ENCODE results near the gene NPY. TPM values are rescaled to one million over a fixed set of nuclear protein-coding genes. Genes with fewer than 3 reads are reported as not detected.

The NPY gene
- total RNA-seq, 1 donor from 2014 or later: not detected

- TF ChIP-seq CTCF (conservative IDR thresholded peaks at IDR 0.05; ENCODE audit: low read depth, low read length): no peak
- H3K4me3 ChIP-seq (ENCODE audit: low read depth, low read length): no peak overlapping the region
- no peak for DNase-seq (ENCODE audit: low read depth)
These were observed 56.7 kb downstream of the NPY start for GRCh38 chr7:24340727-24341126.
